Gastrocnemius medialis (tissue), 4 donors: ENCODE data around the gene GALR1.

Source experiments
- POLR2A ChIP-seq, 2 donors: fragments of 450-650 bp; IDR thresholded peaks; one replicate each; pipeline ENCODE4 v1.6.1; 2017; ENCODE audit warnings: antibody characterized with exemption in 2 of 2, mild to moderate bottlenecking in 2 of 2, moderate library complexity in 2 of 2
- TF ChIP-seq, protein P1 (sequence below), 5 experiments: fragments of 450-650 bp in 3 of 5; fragments of 200-600 bp in 2 of 5; sonication (generic) in 2 of 5; IDR thresholded peaks in 4 of 5; conservative IDR thresholded peaks in 1 of 5; 1 replicate in 4 of 5; 2 replicates in 1 of 5; pipeline ENCODE4 v1.5.1; 2016 to 2019; ENCODE audit warnings: antibody characterized with exemption in 5 of 5, mild to moderate bottlenecking in 3 of 5, moderate library complexity in 3 of 5

- TF ChIP-seq, protein P1, sequence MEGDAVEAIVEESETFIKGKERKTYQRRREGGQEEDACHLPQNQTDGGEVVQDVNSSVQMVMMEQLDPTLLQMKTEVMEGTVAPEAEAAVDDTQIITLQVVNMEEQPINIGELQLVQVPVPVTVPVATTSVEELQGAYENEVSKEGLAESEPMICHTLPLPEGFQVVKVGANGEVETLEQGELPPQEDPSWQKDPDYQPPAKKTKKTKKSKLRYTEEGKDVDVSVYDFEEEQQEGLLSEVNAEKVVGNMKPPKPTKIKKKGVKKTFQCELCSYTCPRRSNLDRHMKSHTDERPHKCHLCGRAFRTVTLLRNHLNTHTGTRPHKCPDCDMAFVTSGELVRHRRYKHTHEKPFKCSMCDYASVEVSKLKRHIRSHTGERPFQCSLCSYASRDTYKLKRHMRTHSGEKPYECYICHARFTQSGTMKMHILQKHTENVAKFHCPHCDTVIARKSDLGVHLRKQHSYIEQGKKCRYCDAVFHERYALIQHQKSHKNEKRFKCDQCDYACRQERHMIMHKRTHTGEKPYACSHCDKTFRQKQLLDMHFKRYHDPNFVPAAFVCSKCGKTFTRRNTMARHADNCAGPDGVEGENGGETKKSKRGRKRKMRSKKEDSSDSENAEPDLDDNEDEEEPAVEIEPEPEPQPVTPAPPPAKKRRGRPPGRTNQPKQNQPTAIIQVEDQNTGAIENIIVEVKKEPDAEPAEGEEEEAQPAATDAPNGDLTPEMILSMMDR (IDR thresholded peaks at IDR 0.05 in 4 of 5, conservative IDR thresholded peaks at IDR 0.05 in 1 of 5): no peak
- TF ChIP-seq POLR2A (IDR thresholded peaks at IDR 0.05): no peak
Observed at GRCh38 chr18:77271576-77272481, 22.2 kb downstream of the GALR1 start.
